ENCODE data around the gene GRK3.

The GRK3 gene

DNA sequence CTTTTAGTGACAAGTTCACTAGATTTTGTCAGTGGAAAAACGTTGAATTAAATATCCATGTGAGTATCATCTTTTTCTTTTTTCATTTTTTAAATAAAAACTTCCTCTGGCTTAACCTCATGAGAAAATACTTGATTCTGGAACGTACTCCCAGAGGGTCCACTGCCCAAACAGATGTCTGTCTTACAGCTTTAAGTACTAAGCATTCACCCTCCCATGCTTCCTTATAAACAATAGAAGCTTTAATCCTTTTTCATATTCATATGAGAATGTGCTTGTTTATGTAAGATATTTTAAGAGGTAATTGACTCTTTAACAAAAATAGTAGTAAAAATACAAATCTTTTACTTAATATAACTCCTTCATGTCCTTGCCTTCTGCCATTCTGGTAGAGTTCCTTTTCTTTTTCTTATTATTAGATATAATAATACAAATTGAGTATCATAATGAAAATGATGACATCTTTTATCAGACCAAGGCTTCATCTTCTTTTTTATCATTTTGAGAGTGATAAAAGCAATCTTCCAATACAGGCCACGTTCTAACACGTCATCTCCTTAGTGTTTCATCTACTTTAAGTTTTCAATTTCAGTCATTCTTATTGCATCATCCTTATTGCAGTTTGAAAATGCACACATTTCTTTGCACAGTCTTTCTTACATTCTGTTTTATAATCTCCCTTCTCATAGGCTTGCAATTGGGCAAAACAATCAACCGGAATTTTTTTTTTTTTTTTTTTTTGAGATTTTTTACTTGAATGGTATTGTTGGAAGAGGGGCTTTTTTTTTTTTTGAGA, 108.0 kb downstream of the GRK3 start:
- TF ChIP-seq, protein P1, sequence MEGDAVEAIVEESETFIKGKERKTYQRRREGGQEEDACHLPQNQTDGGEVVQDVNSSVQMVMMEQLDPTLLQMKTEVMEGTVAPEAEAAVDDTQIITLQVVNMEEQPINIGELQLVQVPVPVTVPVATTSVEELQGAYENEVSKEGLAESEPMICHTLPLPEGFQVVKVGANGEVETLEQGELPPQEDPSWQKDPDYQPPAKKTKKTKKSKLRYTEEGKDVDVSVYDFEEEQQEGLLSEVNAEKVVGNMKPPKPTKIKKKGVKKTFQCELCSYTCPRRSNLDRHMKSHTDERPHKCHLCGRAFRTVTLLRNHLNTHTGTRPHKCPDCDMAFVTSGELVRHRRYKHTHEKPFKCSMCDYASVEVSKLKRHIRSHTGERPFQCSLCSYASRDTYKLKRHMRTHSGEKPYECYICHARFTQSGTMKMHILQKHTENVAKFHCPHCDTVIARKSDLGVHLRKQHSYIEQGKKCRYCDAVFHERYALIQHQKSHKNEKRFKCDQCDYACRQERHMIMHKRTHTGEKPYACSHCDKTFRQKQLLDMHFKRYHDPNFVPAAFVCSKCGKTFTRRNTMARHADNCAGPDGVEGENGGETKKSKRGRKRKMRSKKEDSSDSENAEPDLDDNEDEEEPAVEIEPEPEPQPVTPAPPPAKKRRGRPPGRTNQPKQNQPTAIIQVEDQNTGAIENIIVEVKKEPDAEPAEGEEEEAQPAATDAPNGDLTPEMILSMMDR (IDR thresholded peaks at IDR 0.05; ENCODE audit: low read depth, low read length, missing control alignments): no peak
- H3K4me3 ChIP-seq (ENCODE audit: low read depth, low read length): no peak overlapping the region
- no peak for DNase-seq (ENCODE audit: low read depth)

DNA sequence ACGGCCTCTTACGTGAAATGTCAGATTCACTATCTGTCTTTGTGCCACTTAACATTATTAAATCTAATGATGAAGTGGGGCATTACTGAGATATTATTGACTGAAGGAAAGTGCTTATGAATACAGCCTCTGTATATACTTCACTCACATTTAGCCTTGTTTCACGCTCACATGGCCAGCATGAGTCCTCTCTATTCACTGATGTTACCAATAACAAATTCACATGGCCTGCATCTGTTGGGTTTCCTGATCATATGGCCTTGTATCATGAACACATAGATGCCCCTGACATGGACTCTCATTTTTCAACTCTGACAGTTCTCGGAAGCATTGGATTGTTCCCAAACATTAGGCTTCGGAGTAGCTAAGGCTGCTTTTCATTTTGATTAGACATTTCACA, 109.2 kb downstream of the GRK3 start:
- TF ChIP-seq, protein P1 (IDR thresholded peaks at IDR 0.05; ENCODE audit: low read depth, low read length, missing control alignments): no peak
- no peak for DNase-seq (ENCODE audit: low read depth)
- no peak overlapping the region for H3K4me3 ChIP-seq (ENCODE audit: low read depth, low read length)

DNA sequence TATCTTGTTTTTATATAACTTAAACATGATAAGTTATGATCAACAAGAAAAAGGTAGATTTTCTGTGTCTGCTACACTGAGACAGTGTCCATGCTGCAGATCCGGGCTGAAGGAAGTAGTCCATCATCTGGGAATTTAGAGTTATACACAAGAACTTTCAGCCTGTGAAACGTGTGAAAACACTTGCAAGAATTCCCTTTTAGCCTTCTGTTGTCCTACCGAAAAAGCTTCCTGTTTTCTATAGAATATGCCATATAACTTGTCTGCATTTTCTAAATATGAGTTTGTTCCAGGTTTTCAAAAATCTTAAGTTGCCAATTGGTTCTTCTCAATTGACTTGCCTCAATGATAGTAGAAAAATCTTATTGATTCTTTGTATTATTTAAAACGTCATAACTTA, 113.2 kb downstream of the GRK3 start:
- no peak for DNase-seq (ENCODE audit: low read depth)
- H3K4me3 ChIP-seq (ENCODE audit: low read depth, low read length): no peak overlapping the region
- TF ChIP-seq, protein P1 (IDR thresholded peaks at IDR 0.05; ENCODE audit: low read depth, low read length, missing control alignments): no peak

DNA sequence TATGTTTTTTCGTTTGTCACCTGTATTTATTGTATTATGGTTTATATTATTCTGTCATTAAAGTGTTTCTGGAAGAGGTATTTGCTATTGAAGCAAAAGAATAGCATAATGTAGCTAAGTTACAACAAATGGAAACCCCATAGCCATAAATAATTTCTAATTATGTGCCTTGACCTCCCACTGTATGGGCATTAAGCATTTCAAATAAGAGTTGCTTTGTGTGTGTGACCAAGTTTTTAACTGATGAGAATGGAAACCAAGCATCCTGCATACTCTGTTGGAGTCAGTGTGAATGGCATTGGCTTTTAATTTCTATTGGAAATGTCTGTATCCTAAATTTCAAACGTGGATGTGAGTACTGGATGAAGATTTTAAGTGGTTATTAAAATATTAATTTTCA, 115.6 kb downstream of the GRK3 start:
- DNase-seq (ENCODE audit: low read depth): no peak
- no peak overlapping the region for H3K4me3 ChIP-seq (ENCODE audit: low read depth, low read length)
- TF ChIP-seq, protein P1 (IDR thresholded peaks at IDR 0.05; ENCODE audit: low read depth, low read length, missing control alignments): no peak

DNA sequence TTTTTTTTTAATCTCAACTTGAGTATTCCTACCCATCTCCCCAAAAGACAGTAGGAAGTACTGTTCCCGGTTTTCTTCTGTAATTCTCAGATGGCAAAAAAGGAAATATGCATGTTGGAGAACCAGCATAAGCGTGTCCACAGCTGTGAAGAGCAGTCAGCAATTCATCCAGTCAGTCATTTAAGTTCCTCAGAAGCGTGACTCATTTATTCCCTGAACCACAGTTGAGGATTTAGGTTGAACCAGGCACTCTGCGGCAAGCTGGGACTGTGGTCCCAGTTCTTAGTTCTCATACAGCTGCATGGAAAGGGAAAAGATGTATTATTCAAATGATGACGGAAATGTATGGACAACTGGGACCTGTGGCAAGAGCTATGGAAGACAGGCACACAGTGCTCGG, 116.5 kb downstream of the GRK3 start:
- DNase-seq (ENCODE audit: low read depth): no peak
- no peak overlapping the region for H3K4me3 ChIP-seq (ENCODE audit: low read depth, low read length)
- TF ChIP-seq, protein P1 (IDR thresholded peaks at IDR 0.05; ENCODE audit: low read depth, low read length, missing control alignments): no peak

DNA sequence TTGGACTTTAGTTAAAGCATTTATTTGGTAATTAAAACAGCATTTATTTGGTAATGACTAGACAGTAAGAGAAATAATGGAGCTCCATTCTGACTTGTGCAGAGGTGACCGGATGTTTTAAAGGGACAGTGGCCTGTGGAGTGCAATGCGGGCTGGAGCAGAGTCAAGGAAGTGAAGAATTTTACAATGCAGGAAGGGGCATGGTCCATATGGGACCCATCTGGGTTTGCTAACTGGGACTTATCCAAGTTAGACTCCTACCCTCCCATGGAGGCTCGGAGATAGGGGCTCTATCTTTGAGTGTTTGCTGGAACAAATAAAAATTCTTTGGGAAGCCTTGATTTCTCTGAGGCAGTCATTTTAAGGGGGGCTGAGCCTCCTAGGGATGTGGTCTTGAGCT, 117.6 kb downstream of the GRK3 start:
- DNase-seq (ENCODE audit: low read depth): no peak
- H3K4me3 ChIP-seq (ENCODE audit: low read depth, low read length): no peak overlapping the region
- TF ChIP-seq, protein P1 (IDR thresholded peaks at IDR 0.05; ENCODE audit: low read depth, low read length, missing control alignments): no peak

DNA sequence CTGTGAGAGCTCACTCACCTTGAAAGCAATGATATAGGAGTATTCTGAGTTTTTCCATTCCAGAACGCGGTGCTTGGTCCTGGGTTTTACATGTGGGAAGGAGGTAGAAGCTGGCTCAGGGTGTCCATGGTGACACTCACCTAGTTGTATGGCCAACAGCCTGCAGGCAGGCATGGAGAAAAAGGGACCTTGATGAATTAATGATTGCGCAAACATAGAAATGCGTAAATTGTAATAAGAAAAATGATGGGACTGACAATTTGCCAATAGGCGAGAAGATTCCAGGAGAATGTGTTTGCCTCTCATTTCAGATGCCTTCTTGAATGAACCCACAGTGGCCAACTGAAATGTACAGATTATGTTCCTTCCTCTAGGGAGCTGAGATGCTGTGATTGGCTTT, 124.2 kb downstream of the GRK3 start:
- TF ChIP-seq, protein P1 (IDR thresholded peaks at IDR 0.05; ENCODE audit: low read depth, low read length, missing control alignments): no peak
- no peak overlapping the region for H3K4me3 ChIP-seq (ENCODE audit: low read depth, low read length)
- no peak for DNase-seq (ENCODE audit: low read depth)
